ENCODE measurements around the gene EIF3K. TPM values are rescaled to one million over a fixed set of nuclear protein-coding genes. Genes with fewer than 3 reads are reported as not detected.
"Not testable (repeated sequence)": the region's sequence is repeated elsewhere in the genome, so short reads cannot be mapped to it uniquely, and the experiment has no call there.

Gene EIF3K
- total and polyA plus RNA-seq, 7 donors = 367 to 984 (median 470) TPM

DNA sequence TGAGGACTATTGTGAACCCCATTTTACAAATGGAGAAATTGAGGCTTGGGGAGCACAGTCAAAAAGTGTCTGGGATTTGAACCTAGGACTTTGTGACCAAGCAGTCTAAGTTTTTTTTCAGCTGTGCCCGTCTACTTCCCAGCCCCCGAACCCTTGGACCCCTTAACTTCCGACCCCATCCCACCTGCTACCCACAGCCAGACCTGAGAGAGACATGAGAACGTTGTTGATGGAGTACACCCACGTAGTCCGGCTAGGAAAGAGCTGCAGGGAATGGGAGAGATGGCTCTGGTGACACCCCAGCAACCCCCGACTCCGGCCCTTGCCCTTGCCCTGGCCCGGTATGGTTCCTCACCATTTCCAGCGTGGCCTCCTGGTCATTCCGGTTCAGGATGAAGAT is 19.3 kb upstream of the EIF3K start:
- TF ChIP-seq, protein P1, sequence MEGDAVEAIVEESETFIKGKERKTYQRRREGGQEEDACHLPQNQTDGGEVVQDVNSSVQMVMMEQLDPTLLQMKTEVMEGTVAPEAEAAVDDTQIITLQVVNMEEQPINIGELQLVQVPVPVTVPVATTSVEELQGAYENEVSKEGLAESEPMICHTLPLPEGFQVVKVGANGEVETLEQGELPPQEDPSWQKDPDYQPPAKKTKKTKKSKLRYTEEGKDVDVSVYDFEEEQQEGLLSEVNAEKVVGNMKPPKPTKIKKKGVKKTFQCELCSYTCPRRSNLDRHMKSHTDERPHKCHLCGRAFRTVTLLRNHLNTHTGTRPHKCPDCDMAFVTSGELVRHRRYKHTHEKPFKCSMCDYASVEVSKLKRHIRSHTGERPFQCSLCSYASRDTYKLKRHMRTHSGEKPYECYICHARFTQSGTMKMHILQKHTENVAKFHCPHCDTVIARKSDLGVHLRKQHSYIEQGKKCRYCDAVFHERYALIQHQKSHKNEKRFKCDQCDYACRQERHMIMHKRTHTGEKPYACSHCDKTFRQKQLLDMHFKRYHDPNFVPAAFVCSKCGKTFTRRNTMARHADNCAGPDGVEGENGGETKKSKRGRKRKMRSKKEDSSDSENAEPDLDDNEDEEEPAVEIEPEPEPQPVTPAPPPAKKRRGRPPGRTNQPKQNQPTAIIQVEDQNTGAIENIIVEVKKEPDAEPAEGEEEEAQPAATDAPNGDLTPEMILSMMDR (IDR thresholded peaks at IDR 0.05) = no peak
- 82 to 88% (median 84%) methylated on average over 11 of the region's 11 CpGs for WGBS, 3 donors
- H3K36me3 ChIP-seq (ENCODE audit: insufficient read depth in 1 of 2, low read depth in 1 of 2) = no peaks in the 10 kb centered on the region
- H3K4me3 ChIP-seq = no peak overlapping the region
- no peak overlapping the region for H3K27ac ChIP-seq
- H3K27me3 ChIP-seq (ENCODE audit: insufficient read depth in 3 of 3, low read length in 2 of 3) = no peaks in the 10 kb centered on the region
- no peaks in the 10 kb centered on the region for H3K9me3 ChIP-seq
- intact Hi-C loops (cut with DNase I) = no loop called here
- no peak for ATAC-seq
- no peak for DNase-seq
- no peaks in the 10 kb centered on the region for H3K4me1 ChIP-seq

DNA sequence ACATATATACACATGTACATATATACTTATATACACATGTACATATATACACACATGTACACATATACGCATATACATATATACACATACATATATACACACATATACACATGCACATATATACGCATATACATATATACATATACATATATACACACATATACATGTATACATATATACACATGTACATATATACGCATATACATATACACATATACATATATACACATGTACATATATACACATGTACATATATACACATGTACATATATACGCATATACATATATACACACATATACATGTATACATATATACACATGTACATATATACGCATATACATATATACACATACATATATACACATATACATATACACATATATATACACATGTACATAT is 16.1 kb upstream of the EIF3K start:
- WGBS, 3 donors = 91 to 97% (median 94%) methylated on average over 5 of the region's 5 CpGs
- H3K36me3 ChIP-seq (ENCODE audit: insufficient read depth in 1 of 2, low read depth in 1 of 2); H3K4me1 ChIP-seq; intact Hi-C loops (cut with DNase I); H3K27me3 ChIP-seq (ENCODE audit: insufficient read depth in 3 of 3, low read length in 2 of 3); H3K9me3 ChIP-seq; H3K4me3 ChIP-seq; DNase-seq; H3K27ac ChIP-seq; ATAC-seq: not testable (repeated sequence)

DNA sequence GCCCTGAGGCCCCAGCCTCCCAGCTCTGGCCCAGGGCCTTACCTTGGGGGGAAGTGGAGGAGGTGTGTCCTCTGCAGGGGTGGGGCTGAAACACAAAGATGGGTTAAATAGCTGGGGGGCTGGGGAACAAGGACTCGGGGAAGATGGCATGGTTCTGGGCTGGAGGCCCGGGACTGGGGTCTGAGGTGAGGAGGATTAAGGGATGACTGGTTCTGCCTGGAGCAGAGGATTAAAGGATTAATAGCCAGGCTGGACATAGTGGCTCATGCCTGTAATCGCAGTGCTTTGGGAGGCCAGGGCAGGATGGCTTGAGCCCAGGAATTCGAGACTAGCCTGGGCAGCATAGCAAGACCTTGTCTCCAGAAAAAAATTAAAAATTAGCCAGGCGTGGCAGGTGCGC is 12.9 kb upstream of the EIF3K start:
- TF ChIP-seq, protein P1 (IDR thresholded peaks at IDR 0.05) = no peak
- H3K4me3 ChIP-seq = no peak overlapping the region
- ATAC-seq (no peak), DNase-seq (no peak)
- no peaks in the 10 kb centered on the region for H3K9me3 ChIP-seq
- H3K27ac ChIP-seq = no peak overlapping the region
- WGBS, 3 donors = 59 to 70% (median 60%) methylated on average over 6 of the region's 6 CpGs
- H3K27me3 ChIP-seq (ENCODE audit: insufficient read depth in 3 of 3, low read length in 2 of 3) = no peaks in the 10 kb centered on the region
- H3K4me1 ChIP-seq = no peaks in the 10 kb centered on the region
- no peaks in the 10 kb centered on the region for H3K36me3 ChIP-seq (ENCODE audit: insufficient read depth in 1 of 2, low read depth in 1 of 2)
- intact Hi-C loops (cut with DNase I) = no loop called here

GRCh38 chr19:38614289-38614688 is 4.7 kb upstream of the EIF3K start:
- H3K27me3 ChIP-seq (ENCODE audit: insufficient read depth in 3 of 3, low read length in 2 of 3) = no peaks in the 10 kb centered on the region
- intact Hi-C loops (cut with DNase I) = no loop called here
- no peaks in the 10 kb centered on the region for H3K9me3 ChIP-seq
- 50 to 64% (median 58%) methylated on average over 3 of the region's 3 CpGs for WGBS, 3 donors
- DNase-seq (no peak), ATAC-seq (no peak)
- no peak overlapping the region for H3K27ac ChIP-seq
- TF ChIP-seq, protein P1 (IDR thresholded peaks at IDR 0.05) = no peak
- no peak overlapping the region for H3K4me3 ChIP-seq
- H3K4me1 ChIP-seq = peaks cover 4% of the 10 kb centered on the region
- no peaks in the 10 kb centered on the region for H3K36me3 ChIP-seq (ENCODE audit: insufficient read depth in 1 of 2, low read depth in 1 of 2)

DNA sequence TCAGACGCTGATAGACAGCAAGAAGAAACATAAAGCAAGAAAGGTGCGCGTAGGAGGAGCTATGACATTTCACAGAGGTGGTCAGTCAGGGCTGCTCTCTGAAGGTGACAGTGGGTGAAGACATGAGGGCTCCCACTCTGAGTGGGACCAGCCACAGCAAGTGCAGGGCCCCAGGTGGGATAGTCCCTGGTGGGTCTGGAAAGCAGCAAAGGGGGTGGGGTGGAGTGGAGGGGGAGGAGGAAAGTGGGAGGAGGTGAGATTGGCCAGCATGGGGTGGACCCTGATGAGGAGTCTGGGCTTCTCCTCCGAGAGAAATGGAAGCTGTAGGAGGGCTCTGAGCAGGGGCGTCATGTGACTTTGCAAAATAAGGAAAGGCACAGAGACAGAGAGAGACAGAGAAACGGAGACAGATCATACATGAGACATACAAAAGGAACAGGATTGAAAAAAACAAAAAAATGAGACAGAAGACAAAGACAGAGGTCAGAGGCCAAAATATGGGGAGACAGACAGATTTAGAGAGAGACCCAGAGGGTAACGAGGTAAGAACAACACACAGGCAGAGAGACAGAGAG is 3.9 kb upstream of the EIF3K start:
- DNase-seq = no peak
- Histone ChIP-seq H3K4me3 (no peak overlapping the region), H3K4me1 (peaks cover 9% of the 10 kb centered on the region), H3K27ac (no peak overlapping the region), H3K36me3 (ENCODE audit: insufficient read depth in 1 of 2, low read depth in 1 of 2) (peaks cover 0 to under 1% of the 10 kb centered on the region in 2 donors), H3K27me3 (ENCODE audit: insufficient read depth in 3 of 3, low read length in 2 of 3) (no peaks in the 10 kb centered on the region), H3K9me3 (no peaks in the 10 kb centered on the region)
- intact Hi-C loops (cut with DNase I) = no loop called here
- TF ChIP-seq, protein P1 (IDR thresholded peaks at IDR 0.05) = no peak
- 65 to 80% (median 79%) methylated on average over 7 of the region's 7 CpGs for WGBS, 3 donors
- ATAC-seq = no peak
